Adrenal gland (tissue), 5 donors: ENCODE measurements around the gene MT1H.

ENCODE experiments used
- POLR2A ChIP-seq, 2 donors: fragments of 450-650 bp; IDR thresholded peaks; one replicate each; pipeline ENCODE4 v1.6.1; 2017; ENCODE audit warnings: antibody characterized with exemption in 2 of 2, mild to moderate bottlenecking in 2 of 2, moderate library complexity in 1 of 2
- TF ChIP-seq, protein P1 (sequence below), 6 experiments: fragments of 450-650 bp in 4 of 6; fragments of 200-600 bp in 2 of 6; sonication (generic) in 1 of 6; IDR thresholded peaks; 1 replicate in 5 of 6; 2 replicates in 1 of 6; pipeline versions ENCODE4 v1.5.1 to v1.8.0; 2016 to 2021; ENCODE audit warnings: antibody characterized with exemption in 6 of 6, mild to moderate bottlenecking in 2 of 6, moderate library complexity in 1 of 6
- donor health status: DM: no; HTN: no; CAD: no.

DNA sequence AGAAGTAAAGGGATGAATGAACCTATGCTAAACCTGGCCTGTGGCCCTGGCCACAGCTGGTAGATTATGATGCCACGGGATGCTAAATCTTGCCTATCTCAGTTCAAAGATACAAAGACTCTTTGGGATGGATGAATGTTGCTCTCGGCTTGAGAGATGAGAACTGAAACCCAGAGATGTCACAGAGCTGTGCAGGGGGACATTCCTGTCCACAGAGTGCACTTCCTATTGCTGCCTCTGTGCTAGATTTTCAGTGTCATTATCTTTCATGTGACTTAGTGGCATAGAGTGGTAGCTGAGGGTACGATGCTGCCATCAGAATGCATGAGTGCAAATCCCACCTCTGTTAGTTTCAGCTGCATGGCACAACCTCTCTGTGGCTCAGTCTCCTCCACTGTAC lies 39.5 kb upstream of the MT1H start:
- TF ChIP-seq, protein P1, sequence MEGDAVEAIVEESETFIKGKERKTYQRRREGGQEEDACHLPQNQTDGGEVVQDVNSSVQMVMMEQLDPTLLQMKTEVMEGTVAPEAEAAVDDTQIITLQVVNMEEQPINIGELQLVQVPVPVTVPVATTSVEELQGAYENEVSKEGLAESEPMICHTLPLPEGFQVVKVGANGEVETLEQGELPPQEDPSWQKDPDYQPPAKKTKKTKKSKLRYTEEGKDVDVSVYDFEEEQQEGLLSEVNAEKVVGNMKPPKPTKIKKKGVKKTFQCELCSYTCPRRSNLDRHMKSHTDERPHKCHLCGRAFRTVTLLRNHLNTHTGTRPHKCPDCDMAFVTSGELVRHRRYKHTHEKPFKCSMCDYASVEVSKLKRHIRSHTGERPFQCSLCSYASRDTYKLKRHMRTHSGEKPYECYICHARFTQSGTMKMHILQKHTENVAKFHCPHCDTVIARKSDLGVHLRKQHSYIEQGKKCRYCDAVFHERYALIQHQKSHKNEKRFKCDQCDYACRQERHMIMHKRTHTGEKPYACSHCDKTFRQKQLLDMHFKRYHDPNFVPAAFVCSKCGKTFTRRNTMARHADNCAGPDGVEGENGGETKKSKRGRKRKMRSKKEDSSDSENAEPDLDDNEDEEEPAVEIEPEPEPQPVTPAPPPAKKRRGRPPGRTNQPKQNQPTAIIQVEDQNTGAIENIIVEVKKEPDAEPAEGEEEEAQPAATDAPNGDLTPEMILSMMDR (IDR thresholded peaks at IDR 0.05), result no peak
- TF ChIP-seq POLR2A (IDR thresholded peaks at IDR 0.05), result no peak
